SK-N-SH (cell line): ENCODE results near the gene HSPE1. TPM values are rescaled to one million over a fixed set of nuclear protein-coding genes. Genes with fewer than 3 reads are reported as not detected.
A peak's percentile ranks its signal among the peaks of the same experiment; 100 is the strongest.

Experiments used
- CTCF ChIA-PET: fragments of 300-600, 350-600 bp; formaldehyde crosslinking; extraction: SDS; loops from one replicate; lab custom pipeline; 2021; lab: Yijun Ruan, JAX
- POLR2A ChIA-PET: fragments of 350-600 bp; sonication (Branson Sonifier 250); formaldehyde crosslinking; extraction: SDS; loops from one replicate; lab custom pipeline; 2020; ENCODE audit warnings: antibody characterized with exemption, inconsistent platforms; lab: Yijun Ruan, JAX
- DNase-seq: peaks from one replicate; pipeline ENCODE4 v3.0.0; 2012
- H2AFZ ChIP-seq: fragments of 200-600 bp; sonication (generic); 2 replicates; pipeline ENCODE4 v1.8.1; 2016; ENCODE audit warnings: antibody characterized with exemption, mild to moderate bottlenecking, low read depth
- H3F3A ChIP-seq: fragments of 200-600 bp; sonication (generic); replicated peaks from 2 replicates; pipeline ENCODE3; 2016; ENCODE audit warnings: antibody characterized with exemption, mild to moderate bottlenecking; ENCODE audit not compliant: insufficient read depth
- H3K27ac ChIP-seq, 2 experiments: fragments of 200-500 bp in 1 of 2; fragments of 200-600 bp in 1 of 2; sonication (Bioruptor generic) in 1 of 2; sonication (generic), shearing (Covaris generic) in 1 of 2; 2 replicates each; pipeline versions ENCODE4 v1.5.1 to v1.6.1; 2014 to 2016; ENCODE audit warnings: low read depth in 2 of 2, inconsistent platforms in 1 of 2, low read length in 1 of 2, mild to moderate bottlenecking in 1 of 2, mixed read lengths in 1 of 2
- H3K27me3 ChIP-seq: fragments of 200-600 bp; sonication (generic), shearing (Covaris generic); 2 replicates; pipeline ENCODE4 v1.6.1; 2016; ENCODE audit warnings: mixed run types; ENCODE audit not compliant: insufficient read depth
- H3K36me3 ChIP-seq, 2 experiments: fragments of 200-500 bp in 1 of 2; fragments of 200-600 bp in 1 of 2; sonication (Bioruptor generic) in 1 of 2; sonication (generic) in 1 of 2; replicated peaks in 1 of 2; 2 replicates each; pipeline versions ENCODE3 to v1.5.1; 2014 to 2016; ENCODE audit warnings: low read length in 1 of 2, mild to moderate bottlenecking in 1 of 2; ENCODE audit not compliant: insufficient read depth in 2 of 2, control insufficient read depth in 1 of 2
- H3K4me1 ChIP-seq, 2 experiments: fragments of 200-500 bp in 1 of 2; fragments of 200-600 bp in 1 of 2; sonication (Bioruptor generic) in 1 of 2; sonication (generic), shearing (Covaris generic) in 1 of 2; 2 replicates each; pipeline versions ENCODE4 v1.5.1 to v1.6.1; 2014 to 2016; ENCODE audit warnings: low read depth in 1 of 2, low read length in 1 of 2, mixed run types in 1 of 2; ENCODE audit not compliant: insufficient read depth in 2 of 2, control insufficient read depth in 1 of 2
- H3K4me2 ChIP-seq: fragments of 200-600 bp; sonication (generic), shearing (Covaris generic); 2 replicates; pipeline ENCODE4 v1.6.1; 2017; ENCODE audit warnings: mixed run types
- H3K4me3 ChIP-seq, 2 experiments: fragments of 200-500 bp in 1 of 2; fragments of 200-600 bp in 1 of 2; sonication (Bioruptor generic) in 1 of 2; sonication (generic), shearing (Covaris generic) in 1 of 2; 2 replicates each; pipeline versions ENCODE4 v1.5.1 to v1.8.1; 2014 to 2016; ENCODE audit warnings: low read depth in 2 of 2, inconsistent platforms in 1 of 2, low read length in 1 of 2, mild to moderate bottlenecking in 1 of 2, mixed read lengths in 1 of 2, moderate library complexity in 1 of 2
- H3K79me2 ChIP-seq: fragments of 200-600 bp; sonication (generic); 2 replicates; pipeline ENCODE4 v1.8.1; 2017; ENCODE audit warnings: mild to moderate bottlenecking; ENCODE audit not compliant: insufficient read depth
- H3K9ac ChIP-seq: fragments of 200-600 bp; sonication (generic); 2 replicates; pipeline ENCODE4 v1.6.1; 2017; ENCODE audit warnings: mixed run types
- H3K9me2 ChIP-seq: fragments of 200-600 bp; sonication (generic); 2 replicates; pipeline ENCODE4 v1.6.1; 2017; ENCODE audit warnings: mixed run types
- H3K9me3 ChIP-seq: fragments of 200-600 bp; sonication (generic); 2 replicates; pipeline ENCODE4 v1.6.1; 2017; ENCODE audit warnings: mixed run types, mild to moderate bottlenecking, moderate library complexity
- H4K20me1 ChIP-seq: fragments of 200-600 bp; sonication (generic); 2 replicates; pipeline ENCODE4 v1.6.1; 2017; ENCODE audit warnings: mild to moderate bottlenecking, mixed run types; ENCODE audit not compliant: insufficient read depth
- CHD2 ChIP-seq: fragments of 150-350 bp; IDR thresholded peaks from 2 replicates; pipeline ENCODE4 v1.6.1; 2018; ENCODE audit warnings: low read length; ENCODE audit not compliant: partially characterized antibody
- ELF1 ChIP-seq: IDR thresholded peaks from 2 replicates; pipeline ENCODE4 v1.4.0; 2012
- EP300 ChIP-seq, 2 experiments: IDR thresholded peaks; 2 replicates each; pipeline versions ENCODE4 v1.4.0 to v1.6.1; 2012; ENCODE audit warnings: borderline replicate concordance in 1 of 2, low read depth in 1 of 2, low read length in 1 of 2
- EZH2phosphoT487 ChIP-seq: fragments of 200-600 bp; sonication (generic); IDR thresholded peaks from 2 replicates; pipeline ENCODE4 v1.6.1; 2017; ENCODE audit warnings: low read depth, mixed run types, mild to moderate bottlenecking, antibody characterized with exemption, moderate library complexity, borderline replicate concordance
- FOSL2 ChIP-seq: IDR thresholded peaks from 2 replicates; pipeline ENCODE4 v1.4.0; 2012; ENCODE audit warnings: low read depth, mild to moderate bottlenecking, moderate library complexity, borderline replicate concordance
- FOXJ3 ChIP-seq: sonication (generic); formaldehyde crosslinking; IDR thresholded peaks from 2 replicates; pipeline ENCODE4 v1.5.1; 2020; ENCODE audit warnings: mild to moderate bottlenecking, missing genetic modification reagents
- GABPA ChIP-seq: IDR thresholded peaks from 2 replicates; pipeline ENCODE4 v1.4.0; 2012; ENCODE audit warnings: low read depth, mild to moderate bottlenecking
- GATA2 ChIP-seq: sonication (generic); formaldehyde crosslinking; IDR thresholded peaks from 2 replicates; pipeline ENCODE4 v1.5.0; 2020; ENCODE audit warnings: mild to moderate bottlenecking, missing genetic modification reagents
- MEF2A ChIP-seq: IDR thresholded peaks from 2 replicates; pipeline ENCODE4 v1.4.0; 2012; ENCODE audit warnings: low read depth, borderline replicate concordance
- MXI1 ChIP-seq: IDR thresholded peaks from 2 replicates; pipeline ENCODE4 v1.6.1; 2012; ENCODE audit warnings: mild to moderate bottlenecking, low read depth, low read length, improper control_type of control experiment
- NRF1 ChIP-seq: IDR thresholded peaks from 2 replicates; pipeline ENCODE4 v1.6.1; 2012; ENCODE audit warnings: low read depth, mild to moderate bottlenecking, low read length
- POLR2AphosphoS5 ChIP-seq: IDR thresholded peaks from 2 replicates; pipeline ENCODE4 v1.6.1; 2012; ENCODE audit warnings: low read depth, low read length
- RAD21 ChIP-seq: IDR thresholded peaks from 2 replicates; pipeline ENCODE4 v1.6.1; 2012; ENCODE audit warnings: mild to moderate bottlenecking, low read length
- RCOR1 ChIP-seq: fragments of 150-350 bp; IDR thresholded peaks from 2 replicates; pipeline ENCODE4 v1.6.1; 2017; ENCODE audit warnings: antibody characterized with exemption, low read length
- RFX5 ChIP-seq: IDR thresholded peaks from 2 replicates; pipeline ENCODE4 v1.6.1; 2012; ENCODE audit warnings: mild to moderate bottlenecking, improper control_type of control experiment, low read length
- SIN3A ChIP-seq: IDR thresholded peaks from 2 replicates; pipeline ENCODE4 v1.6.1; 2012; ENCODE audit warnings: low read depth, mild to moderate bottlenecking, low read length, moderate library complexity, borderline replicate concordance
- TAF1 ChIP-seq: IDR thresholded peaks from 2 replicates; pipeline ENCODE4 v1.6.1; 2012; ENCODE audit warnings: low read depth, mild to moderate bottlenecking, low read length, moderate library complexity, borderline replicate concordance
- TCF12 ChIP-seq: IDR thresholded peaks from 2 replicates; pipeline ENCODE4 v1.4.0; 2012
- YY1 ChIP-seq: IDR thresholded peaks from 2 replicates; pipeline ENCODE4 v1.4.0; 2012; ENCODE audit warnings: low read depth, mild to moderate bottlenecking
- WGBS: methylation state at CpG from one replicate; pipeline ENCODE4 v1.1.6; 2017; ENCODE audit warnings: low lambda C conversion rate; 5-methylcytosine and 5-hydroxymethylcytosine counted together
- polyA plus RNA-seq, 3 experiments: library from polyadenylated mRNA; depleted of rRNA; stranded (reverse); fragments of >200 nt; gene quantifications; 2 replicates each; pipeline ENCODE4 v1.2.3, GENCODE V29; 2012
- TF ChIP-seq, protein P1 (sequence below): IDR thresholded peaks from 2 replicates; pipeline ENCODE4 v1.4.0; 2012; ENCODE audit warnings: low read depth, borderline replicate concordance
- TF ChIP-seq, protein P2 (sequence below): fragments of 150-350 bp; IDR thresholded peaks from 2 replicates; pipeline ENCODE4 v1.6.1; 2017; ENCODE audit warnings: antibody characterized with exemption, low read length, low read depth, borderline replicate concordance
- TF ChIP-seq, protein P3 (sequence below): IDR thresholded peaks from 2 replicates; pipeline ENCODE4 v1.4.0; 2012; ENCODE audit warnings: low read depth, borderline replicate concordance
- TF ChIP-seq, protein P4 (sequence below): fragments of 150-350 bp; IDR thresholded peaks from 2 replicates; pipeline ENCODE4 v1.6.1; 2016; ENCODE audit warnings: mild to moderate bottlenecking, low read depth, low read length
- TF ChIP-seq, protein P5 (sequence below): IDR thresholded peaks from 2 replicates; pipeline ENCODE4 v1.6.1; 2012; ENCODE audit warnings: mild to moderate bottlenecking, low read depth, low read length, moderate library complexity

The HSPE1 gene
- polyA plus RNA-seq, 1 of the 3 experiments (the other 2 are of a cell fraction) = 130 TPM

DNA sequence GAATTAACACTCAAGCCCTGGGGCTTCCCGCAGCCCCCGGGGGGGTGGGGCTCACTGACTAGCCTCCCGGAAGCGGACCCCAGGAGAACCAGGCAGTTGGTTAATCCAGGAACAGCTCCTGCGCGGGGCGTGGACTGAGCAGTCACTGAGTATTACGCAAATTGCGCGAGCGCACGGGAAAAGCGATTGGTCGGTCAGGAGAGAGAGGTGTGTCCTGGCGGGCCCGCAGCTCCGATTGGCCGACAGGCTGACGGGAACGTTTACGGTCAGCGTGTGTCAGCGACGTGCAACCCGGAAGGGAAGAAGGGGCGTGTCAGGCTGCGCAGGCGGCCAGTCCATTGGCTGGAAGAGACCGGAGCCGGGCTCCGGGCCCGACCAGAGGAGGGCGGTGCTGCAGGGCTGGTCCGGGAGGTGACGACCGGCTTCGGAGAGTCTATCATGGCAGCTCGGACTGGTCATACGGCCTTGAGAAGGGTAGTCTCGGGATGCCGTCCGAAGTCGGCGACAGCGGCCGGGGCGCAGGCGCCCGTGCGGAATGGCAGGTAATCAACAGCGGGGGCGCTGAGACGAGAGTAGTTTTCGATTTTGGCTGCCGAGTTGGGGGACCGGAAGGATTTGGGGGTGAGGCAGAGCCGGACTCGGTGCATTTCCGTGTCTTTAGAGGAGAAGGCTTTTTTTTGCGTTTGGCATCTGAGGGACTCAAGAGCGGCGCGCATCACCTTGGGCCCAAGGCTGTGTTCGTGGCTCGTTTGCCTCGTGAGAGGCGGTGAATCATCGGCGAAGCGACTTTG, 46.9 kb upstream of the HSPE1 start, which contains the start of gene COQ10B:
COQ10B (plus strand) TSS at position 430 of the 791 bp plus-strand sequence; CDS start at position 439, 9 bp downstream.
- ChIA-PET POLR2A (interaction anchor here (1.0 to 1.6 kb wide), 4 partner anchors 16 to 48 kb away, joined by 4 to 15 read pairs (median 7); partner anchors contain the start of genes HSPD1, HSPE1 and SF3B1), CTCF (interaction anchor here (0.8 to 1.0 kb wide), 2 partner anchors 47 to 861 kb away, joined by 3 read pairs; partner anchors contain the start of genes HSPD1 and HSPE1)
- Histone ChIP-seq H4K20me1 (peaks cover 41% of the 10 kb centered on the region), H3K9me2 (no peaks in the 10 kb centered on the region), H3K9me3 (no peaks in the 10 kb centered on the region), H3K27ac (peak within 1 kb of the TSS; percentile 92 to 100), H3K4me1 (no peaks in the 10 kb centered on the region; a peak in 2 of 4 replicates), H3K27me3 (no peaks in the 10 kb centered on the region), H3K4me2 (peak within 1 kb of the TSS; percentile 83), H3F3A (peaks cover 11% of the 10 kb centered on the region), H3K9ac (peak within 1 kb of the TSS; percentile 100), H2AFZ (peak within 1 kb of the TSS; percentile 67), H3K79me2 (peaks cover 48% of the 10 kb centered on the region), H3K4me3 (peak within 1 kb of the TSS; percentile 77 to 83), H3K36me3 (no peaks in the 10 kb centered on the region)
- DNase-seq = peak; percentile 95
- under 1% methylated on average over 41 of the region's 70 CpGs for WGBS
- TF ChIP-seq RFX5 (peak; percentile 82), YY1 (peak; percentile 82), EZH2phosphoT487 (no peak), MXI1 (peak; percentile 87), TCF12 (no peak), GATA2 (no peak), NRF1 (peak; percentile 83), FOXJ3 (CRISPR knock-in tag) (no peak), GABPA (peak; percentile 58), RCOR1 (no peak), MEF2A (no peak), POLR2AphosphoS5 (peak; percentile 70), RAD21 (peak; percentile 7; the same call in 1 of the 2 replicates), TAF1 (peak; percentile 63), FOSL2 (peak; percentile 63; the same call in 1 of the 2 replicates), ELF1 (peak; percentile 97), SIN3A (no peak; the same call in 1 of the 2 replicates), EP300 (IDR thresholded peaks at IDR 0.05; ENCODE audit: borderline replicate concordance in 1 of 2, low read depth in 1 of 2, low read length in 1 of 2) (no peak; a peak in 1 of 4 replicates), CHD2 (peak; percentile 73)
- TF ChIP-seq, protein P1, sequence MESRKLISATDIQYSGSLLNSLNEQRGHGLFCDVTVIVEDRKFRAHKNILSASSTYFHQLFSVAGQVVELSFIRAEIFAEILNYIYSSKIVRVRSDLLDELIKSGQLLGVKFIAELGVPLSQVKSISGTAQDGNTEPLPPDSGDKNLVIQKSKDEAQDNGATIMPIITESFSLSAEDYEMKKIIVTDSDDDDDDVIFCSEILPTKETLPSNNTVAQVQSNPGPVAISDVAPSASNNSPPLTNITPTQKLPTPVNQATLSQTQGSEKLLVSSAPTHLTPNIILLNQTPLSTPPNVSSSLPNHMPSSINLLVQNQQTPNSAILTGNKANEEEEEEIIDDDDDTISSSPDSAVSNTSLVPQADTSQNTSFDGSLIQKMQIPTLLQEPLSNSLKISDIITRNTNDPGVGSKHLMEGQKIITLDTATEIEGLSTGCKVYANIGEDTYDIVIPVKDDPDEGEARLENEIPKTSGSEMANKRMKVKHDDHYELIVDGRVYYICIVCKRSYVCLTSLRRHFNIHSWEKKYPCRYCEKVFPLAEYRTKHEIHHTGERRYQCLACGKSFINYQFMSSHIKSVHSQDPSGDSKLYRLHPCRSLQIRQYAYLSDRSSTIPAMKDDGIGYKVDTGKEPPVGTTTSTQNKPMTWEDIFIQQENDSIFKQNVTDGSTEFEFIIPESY = no peak
- TF ChIP-seq, protein P2, sequence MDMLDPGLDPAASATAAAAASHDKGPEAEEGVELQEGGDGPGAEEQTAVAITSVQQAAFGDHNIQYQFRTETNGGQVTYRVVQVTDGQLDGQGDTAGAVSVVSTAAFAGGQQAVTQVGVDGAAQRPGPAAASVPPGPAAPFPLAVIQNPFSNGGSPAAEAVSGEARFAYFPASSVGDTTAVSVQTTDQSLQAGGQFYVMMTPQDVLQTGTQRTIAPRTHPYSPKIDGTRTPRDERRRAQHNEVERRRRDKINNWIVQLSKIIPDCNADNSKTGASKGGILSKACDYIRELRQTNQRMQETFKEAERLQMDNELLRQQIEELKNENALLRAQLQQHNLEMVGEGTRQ = no peak
- TF ChIP-seq, protein P3, sequence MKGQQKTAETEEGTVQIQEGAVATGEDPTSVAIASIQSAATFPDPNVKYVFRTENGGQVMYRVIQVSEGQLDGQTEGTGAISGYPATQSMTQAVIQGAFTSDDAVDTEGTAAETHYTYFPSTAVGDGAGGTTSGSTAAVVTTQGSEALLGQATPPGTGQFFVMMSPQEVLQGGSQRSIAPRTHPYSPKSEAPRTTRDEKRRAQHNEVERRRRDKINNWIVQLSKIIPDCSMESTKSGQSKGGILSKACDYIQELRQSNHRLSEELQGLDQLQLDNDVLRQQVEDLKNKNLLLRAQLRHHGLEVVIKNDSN = no peak
- TF ChIP-seq, protein P4, sequence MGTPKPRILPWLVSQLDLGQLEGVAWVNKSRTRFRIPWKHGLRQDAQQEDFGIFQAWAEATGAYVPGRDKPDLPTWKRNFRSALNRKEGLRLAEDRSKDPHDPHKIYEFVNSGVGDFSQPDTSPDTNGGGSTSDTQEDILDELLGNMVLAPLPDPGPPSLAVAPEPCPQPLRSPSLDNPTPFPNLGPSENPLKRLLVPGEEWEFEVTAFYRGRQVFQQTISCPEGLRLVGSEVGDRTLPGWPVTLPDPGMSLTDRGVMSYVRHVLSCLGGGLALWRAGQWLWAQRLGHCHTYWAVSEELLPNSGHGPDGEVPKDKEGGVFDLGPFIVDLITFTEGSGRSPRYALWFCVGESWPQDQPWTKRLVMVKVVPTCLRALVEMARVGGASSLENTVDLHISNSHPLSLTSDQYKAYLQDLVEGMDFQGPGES = 0 out of 2 replicates have a peak, but pooled peaks have one; percentile 37
- TF ChIP-seq, protein P5, sequence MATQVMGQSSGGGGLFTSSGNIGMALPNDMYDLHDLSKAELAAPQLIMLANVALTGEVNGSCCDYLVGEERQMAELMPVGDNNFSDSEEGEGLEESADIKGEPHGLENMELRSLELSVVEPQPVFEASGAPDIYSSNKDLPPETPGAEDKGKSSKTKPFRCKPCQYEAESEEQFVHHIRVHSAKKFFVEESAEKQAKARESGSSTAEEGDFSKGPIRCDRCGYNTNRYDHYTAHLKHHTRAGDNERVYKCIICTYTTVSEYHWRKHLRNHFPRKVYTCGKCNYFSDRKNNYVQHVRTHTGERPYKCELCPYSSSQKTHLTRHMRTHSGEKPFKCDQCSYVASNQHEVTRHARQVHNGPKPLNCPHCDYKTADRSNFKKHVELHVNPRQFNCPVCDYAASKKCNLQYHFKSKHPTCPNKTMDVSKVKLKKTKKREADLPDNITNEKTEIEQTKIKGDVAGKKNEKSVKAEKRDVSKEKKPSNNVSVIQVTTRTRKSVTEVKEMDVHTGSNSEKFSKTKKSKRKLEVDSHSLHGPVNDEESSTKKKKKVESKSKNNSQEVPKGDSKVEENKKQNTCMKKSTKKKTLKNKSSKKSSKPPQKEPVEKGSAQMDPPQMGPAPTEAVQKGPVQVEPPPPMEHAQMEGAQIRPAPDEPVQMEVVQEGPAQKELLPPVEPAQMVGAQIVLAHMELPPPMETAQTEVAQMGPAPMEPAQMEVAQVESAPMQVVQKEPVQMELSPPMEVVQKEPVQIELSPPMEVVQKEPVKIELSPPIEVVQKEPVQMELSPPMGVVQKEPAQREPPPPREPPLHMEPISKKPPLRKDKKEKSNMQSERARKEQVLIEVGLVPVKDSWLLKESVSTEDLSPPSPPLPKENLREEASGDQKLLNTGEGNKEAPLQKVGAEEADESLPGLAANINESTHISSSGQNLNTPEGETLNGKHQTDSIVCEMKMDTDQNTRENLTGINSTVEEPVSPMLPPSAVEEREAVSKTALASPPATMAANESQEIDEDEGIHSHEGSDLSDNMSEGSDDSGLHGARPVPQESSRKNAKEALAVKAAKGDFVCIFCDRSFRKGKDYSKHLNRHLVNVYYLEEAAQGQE = no peak
